Activated naive CD4-positive, alpha-beta T cell treated with anti-CD3 and anti-CD28 coated beads for 36 hours (primary cell): Measurements from ENCODE around the gene STOX2. TPM values are rescaled to one million over a fixed set of nuclear protein-coding genes. Genes with fewer than 3 reads are reported as not detected.

ENCODE experiments used
- CTCF ChIA-PET: fragments of 350-600 bp; sonication (Branson Sonifier 250); formaldehyde crosslinking; loops from one replicate; lab custom pipeline; 2021; ENCODE audit warnings: antibody characterized with exemption; lab: Charles Lee
- DNase-seq: peaks from one replicate; pipeline ENCODE4 v3.0.0-alpha.2; 2020
- H3K27ac Mint-ChIP-seq: one replicate; pipeline ENCODE4 v1.8.0; 2021; ENCODE audit warnings: mild to moderate bottlenecking, mixed read lengths
- H3K27me3 Mint-ChIP-seq: one replicate; pipeline ENCODE4 v1.8.0; 2021; ENCODE audit warnings: low read depth, mixed read lengths
- H3K36me3 Mint-ChIP-seq: one replicate; pipeline ENCODE4 v1.8.0; 2021; ENCODE audit warnings: low read depth, mixed read lengths
- H3K4me1 Mint-ChIP-seq: one replicate; pipeline ENCODE4 v1.8.0; 2021; ENCODE audit warnings: low read depth, mixed read lengths
- H3K4me3 Mint-ChIP-seq: one replicate; pipeline ENCODE4 v1.8.0; 2021; ENCODE audit warnings: mild to moderate bottlenecking, moderate library complexity, mixed read lengths
- H3K9me3 Mint-ChIP-seq: one replicate; pipeline ENCODE4 v1.8.0; 2021; ENCODE audit warnings: mixed read lengths
- intact Hi-C: fragments of 100-400 bp; cut with micrococcal nuclease; formaldehyde crosslinking; loops from one replicate; pipeline ENCODE4 v1.15.1; 2023
- total RNA-seq, 2 experiments: library from RNA; stranded (reverse); gene quantifications; one replicate each; pipeline ENCODE4 v1.2.3, GENCODE V29; 2021

The STOX2 gene
- total RNA-seq, 2 experiments from 2014 or later: not detected

- DNase-seq: no peak
- no peak overlapping the region for H3K4me3 Mint-ChIP-seq
- H3K4me1 Mint-ChIP-seq: no peaks in the 10 kb centered on the region
- peaks cover 8% of the 10 kb centered on the region for H3K27me3 Mint-ChIP-seq
- H3K9me3 Mint-ChIP-seq: no peaks in the 10 kb centered on the region
- intact Hi-C loops: no loop called here
- CTCF ChIA-PET: interaction anchor here (0.9 to 1.0 kb wide), 2 partner anchors 151 to 168 kb away, joined by 3 read pairs; no protein-coding TSS in a partner anchor
- H3K27ac Mint-ChIP-seq: no peak overlapping the region
- H3K36me3 Mint-ChIP-seq: no peaks in the 10 kb centered on the region
These were observed 94.3 kb downstream of the STOX2 start for GRCh38 chr4:183999435-183999834.

- H3K36me3 Mint-ChIP-seq: no peaks in the 10 kb centered on the region
- no peak overlapping the region for H3K4me3 Mint-ChIP-seq
- no peak overlapping the region for H3K27ac Mint-ChIP-seq
- DNase-seq: no peak
- CTCF ChIA-PET: interaction anchor here (0.6 to 1.1 kb wide), 2 partner anchors 55 to 141 kb away, joined by 4 read pairs; no protein-coding TSS in a partner anchor
- H3K4me1 Mint-ChIP-seq: no peaks in the 10 kb centered on the region
- H3K9me3 Mint-ChIP-seq: no peaks in the 10 kb centered on the region
- intact Hi-C loops: no loop called here
- H3K27me3 Mint-ChIP-seq: peaks cover 8% of the 10 kb centered on the region
These were observed 95.6 kb downstream of the STOX2 start for GRCh38 chr4:184000457-184001396.

GRCh38 chr4:184003433-184003832 is 98.3 kb downstream of the STOX2 start:
- Mint-ChIP-seq H3K27ac (no peak overlapping the region), H3K27me3 (peaks cover 8% of the 10 kb centered on the region), H3K9me3 (no peaks in the 10 kb centered on the region), H3K4me1 (no peaks in the 10 kb centered on the region), H3K4me3 (no peak overlapping the region), H3K36me3 (no peaks in the 10 kb centered on the region)
- DNase-seq: no peak
- intact Hi-C loops: no loop called here
- CTCF ChIA-PET: interaction anchor here (0.5 to 1.2 kb wide), 2 partner anchors 82 to 193 kb away, joined by 3 read pairs; no protein-coding TSS in a partner anchor

GRCh38 chr4:184007891-184008290 is 102.8 kb downstream of the STOX2 start:
- CTCF ChIA-PET: no interaction called here
- Mint-ChIP-seq H3K9me3 (no peaks in the 10 kb centered on the region), H3K27me3 (no peaks in the 10 kb centered on the region), H3K27ac (no peak overlapping the region), H3K4me3 (no peak overlapping the region), H3K36me3 (no peaks in the 10 kb centered on the region), H3K4me1 (peaks cover 2% of the 10 kb centered on the region)
- intact Hi-C loops: no loop called here
- no peak for DNase-seq

GRCh38 chr4:184010696-184011095 is 105.6 kb downstream of the STOX2 start:
- H3K27ac Mint-ChIP-seq: no peak overlapping the region
- no peaks in the 10 kb centered on the region for H3K36me3 Mint-ChIP-seq
- DNase-seq: no peak
- CTCF ChIA-PET: no interaction called here
- no peaks in the 10 kb centered on the region for H3K9me3 Mint-ChIP-seq
- intact Hi-C loops: no loop called here
- no peaks in the 10 kb centered on the region for H3K27me3 Mint-ChIP-seq
- H3K4me1 Mint-ChIP-seq: peaks cover 4% of the 10 kb centered on the region
- H3K4me3 Mint-ChIP-seq: no peak overlapping the region

- intact Hi-C loops: no loop called here
- no peak for DNase-seq
- Mint-ChIP-seq H3K36me3 (no peaks in the 10 kb centered on the region), H3K9me3 (no peaks in the 10 kb centered on the region), H3K4me3 (no peak overlapping the region), H3K27me3 (no peaks in the 10 kb centered on the region), H3K4me1 (peaks cover 4% of the 10 kb centered on the region), H3K27ac (no peak overlapping the region)
- CTCF ChIA-PET: no interaction called here
These were observed 106.8 kb downstream of the STOX2 start for GRCh38 chr4:184011826-184012380.

- H3K27me3 Mint-ChIP-seq: no peaks in the 10 kb centered on the region
- H3K27ac Mint-ChIP-seq: no peak overlapping the region
- CTCF ChIA-PET: no interaction called here
- H3K9me3 Mint-ChIP-seq: no peaks in the 10 kb centered on the region
- DNase-seq: no peak
- intact Hi-C loops: no loop called here
- no peak overlapping the region for H3K4me3 Mint-ChIP-seq
- H3K4me1 Mint-ChIP-seq: peaks cover 4% of the 10 kb centered on the region
- H3K36me3 Mint-ChIP-seq: no peaks in the 10 kb centered on the region
These were observed 107.8 kb downstream of the STOX2 start for GRCh38 chr4:184012937-184013336.

- H3K27ac Mint-ChIP-seq: no peak overlapping the region
- no peak for DNase-seq
- H3K4me3 Mint-ChIP-seq: no peak overlapping the region
- no peaks in the 10 kb centered on the region for H3K9me3 Mint-ChIP-seq
- no peaks in the 10 kb centered on the region for H3K27me3 Mint-ChIP-seq
- no peaks in the 10 kb centered on the region for H3K36me3 Mint-ChIP-seq
- intact Hi-C loops: no loop called here
- CTCF ChIA-PET: interaction anchor here (0.6 kb wide), 2 partner anchors 144 to 448 kb away, joined by 3 read pairs; no protein-coding TSS in a partner anchor
- peaks cover 4% of the 10 kb centered on the region for H3K4me1 Mint-ChIP-seq
These were observed 109.2 kb downstream of the STOX2 start for GRCh38 chr4:184014301-184014700.

GRCh38 chr4:184016759-184017668 is 111.9 kb downstream of the STOX2 start:
- no peak overlapping the region for H3K4me3 Mint-ChIP-seq

GRCh38 chr4:184019076-184019475 is 114.0 kb downstream of the STOX2 start:
- Mint-ChIP-seq H3K4me3 (no peak overlapping the region), H3K27ac (no peak overlapping the region), H3K4me1 (no peaks in the 10 kb centered on the region), H3K27me3 (peaks cover 3% of the 10 kb centered on the region), H3K36me3 (no peaks in the 10 kb centered on the region), H3K9me3 (no peaks in the 10 kb centered on the region)
- intact Hi-C loops: no loop called here
- no peak for DNase-seq
- CTCF ChIA-PET: no interaction called here

More at GRCh38 chr4:184016759-184017668, 111.9 kb downstream of the STOX2 start:
- Mint-ChIP-seq H3K4me1 (peaks cover 4% of the 10 kb centered on the region), H3K27me3 (peaks cover 3% of the 10 kb centered on the region), H3K36me3 (no peaks in the 10 kb centered on the region), H3K27ac (no peak overlapping the region), H3K9me3 (no peaks in the 10 kb centered on the region)
- intact Hi-C loops: no loop called here
- no peak for DNase-seq
- CTCF ChIA-PET: interaction anchor here (0.6 kb wide), 1 partner anchor 22 kb away, joined by 3 read pairs; no protein-coding TSS in a partner anchor

- intact Hi-C loops: no loop called here
- CTCF ChIA-PET: no interaction called here
These were observed 114.8 kb downstream of the STOX2 start for GRCh38 chr4:184019667-184020623.

More at GRCh38 chr4:184019667-184020623, 114.8 kb downstream of the STOX2 start:
- H3K36me3 Mint-ChIP-seq: no peaks in the 10 kb centered on the region
- H3K27me3 Mint-ChIP-seq: peaks cover 3% of the 10 kb centered on the region
- no peak overlapping the region for H3K27ac Mint-ChIP-seq
- H3K9me3 Mint-ChIP-seq: no peaks in the 10 kb centered on the region
- no peaks in the 10 kb centered on the region for H3K4me1 Mint-ChIP-seq
- no peak for DNase-seq
- no peak overlapping the region for H3K4me3 Mint-ChIP-seq
